Liver (tissue), 9 donors: ENCODE data around the gene MYO7A. TPM values are rescaled to one million over a fixed set of nuclear protein-coding genes. Genes with fewer than 3 reads are reported as not detected.

Experiments used
- DNase-seq: peaks from one replicate; pipeline ENCODE4 v3.0.0-alpha.2; 2017; ENCODE audit warnings: low spot score
- H3K27ac ChIP-seq, 2 donors: one replicate each; pipeline ENCODE4 v1.7.0; 2013; ENCODE audit warnings: inconsistent platforms in 2 of 2, low read length in 2 of 2, control low read depth in 1 of 2, low read depth in 1 of 2, mild to moderate bottlenecking in 1 of 2
- H3K27me3 ChIP-seq, 4 donors: one replicate each; pipeline versions ENCODE4 v1.6.1 to v1.7.0; 2013; ENCODE audit warnings: low read length in 3 of 4, inconsistent platforms in 1 of 4, mild to moderate bottlenecking in 1 of 4, moderate library complexity in 1 of 4; ENCODE audit not compliant: control insufficient read depth in 4 of 4, insufficient read depth in 4 of 4
- H3K36me3 ChIP-seq, 4 donors: one replicate each; pipeline versions ENCODE4 v1.6.1 to v1.7.0; 2013; ENCODE audit warnings: low read length in 3 of 4, mild to moderate bottlenecking in 3 of 4, low read depth in 1 of 4, moderate library complexity in 1 of 4; ENCODE audit not compliant: control insufficient read depth in 4 of 4, insufficient read depth in 3 of 4
- H3K4me1 ChIP-seq, 4 donors: one replicate each; pipeline versions ENCODE4 v1.6.1 to v1.7.0; 2013; ENCODE audit warnings: low read length in 3 of 4, mild to moderate bottlenecking in 3 of 4, moderate library complexity in 1 of 4; ENCODE audit not compliant: control insufficient read depth in 4 of 4, insufficient read depth in 4 of 4
- H3K4me3 ChIP-seq, 3 donors: one replicate each; pipeline versions ENCODE4 v1.6.1 to v1.7.0; 2013; ENCODE audit warnings: low read length in 3 of 3, control low read depth in 1 of 3, low read depth in 1 of 3, mild to moderate bottlenecking in 1 of 3
- H3K9ac ChIP-seq, 2 donors: one replicate each; pipeline ENCODE4 v1.7.0; 2013; ENCODE audit warnings: low read length in 2 of 2, mild to moderate bottlenecking in 2 of 2, moderate library complexity in 2 of 2, control low read depth in 1 of 2, low read depth in 1 of 2
- H3K9me3 ChIP-seq, 4 donors: one replicate each; pipeline versions ENCODE4 v1.6.1 to v1.7.0; 2013; ENCODE audit warnings: low read length in 3 of 4; ENCODE audit not compliant: control insufficient read depth in 4 of 4
- ATF3 ChIP-seq: IDR thresholded peaks from 2 replicates; pipeline ENCODE4 v1.6.1; 2016; ENCODE audit warnings: antibody characterized with exemption
- CTCF ChIP-seq: fragments of 150-350 bp; IDR thresholded peaks from 2 replicates; pipeline ENCODE4 v1.5.1; 2017; ENCODE audit warnings: improper control_type of control experiment, low read depth, low read length; ENCODE audit not compliant: missing input control
- EGR1 ChIP-seq, 2 donors: IDR thresholded peaks; 2 replicates each; pipeline ENCODE4 v1.6.1; 2016 to 2018; ENCODE audit warnings: antibody characterized with exemption in 2 of 2, low read depth in 2 of 2
- FOXA1 ChIP-seq: IDR thresholded peaks from 2 replicates; pipeline ENCODE4 v1.6.1; 2016; ENCODE audit warnings: antibody characterized with exemption
- FOXA2 ChIP-seq: IDR thresholded peaks from 2 replicates; pipeline ENCODE4 v1.6.1; 2016; ENCODE audit warnings: antibody characterized with exemption
- GABPA ChIP-seq, 2 donors: IDR thresholded peaks in 1 of 2; conservative IDR thresholded peaks in 1 of 2; 2 replicates each; pipeline ENCODE4 v1.6.1; 2016; ENCODE audit warnings: antibody characterized with exemption in 2 of 2, mild to moderate bottlenecking in 1 of 2, moderate library complexity in 1 of 2
- HNF4A ChIP-seq, 2 donors: conservative IDR thresholded peaks; 2 replicates each; pipeline ENCODE4 v1.6.1; 2016; ENCODE audit warnings: antibody characterized with exemption in 2 of 2, mild to moderate bottlenecking in 2 of 2
- HNF4G ChIP-seq: IDR thresholded peaks from 2 replicates; pipeline ENCODE4 v1.6.1; 2016; ENCODE audit warnings: antibody characterized with exemption
- JUND ChIP-seq, 2 donors: IDR thresholded peaks; 2 replicates each; pipeline ENCODE4 v1.6.1; 2016; ENCODE audit warnings: antibody characterized with exemption in 2 of 2
- MAX ChIP-seq: IDR thresholded peaks from 2 replicates; pipeline ENCODE4 v1.6.1; 2016; ENCODE audit warnings: antibody characterized with exemption
- NR2F2 ChIP-seq: IDR thresholded peaks from 2 replicates; pipeline ENCODE4 v1.6.1; 2016; ENCODE audit warnings: antibody characterized with exemption
- RAD21 ChIP-seq, 2 donors: IDR thresholded peaks; 2 replicates each; pipeline ENCODE4 v1.6.1; 2016; ENCODE audit warnings: antibody characterized with exemption in 2 of 2, mild to moderate bottlenecking in 2 of 2
- REST ChIP-seq: IDR thresholded peaks from 2 replicates; pipeline ENCODE4 v1.6.1; 2016; ENCODE audit warnings: antibody characterized with exemption, mild to moderate bottlenecking
- RXRA ChIP-seq, 2 donors: IDR thresholded peaks; 2 replicates each; pipeline ENCODE4 v1.6.1; 2017 to 2018; ENCODE audit warnings: antibody characterized with exemption in 2 of 2, mild to moderate bottlenecking in 1 of 2
- SP1 ChIP-seq: IDR thresholded peaks from 2 replicates; pipeline ENCODE4 v1.6.1; 2018; ENCODE audit warnings: antibody characterized with exemption, mild to moderate bottlenecking
- TAF1 ChIP-seq: conservative IDR thresholded peaks from 2 replicates; pipeline ENCODE4 v1.6.1; 2016; ENCODE audit warnings: antibody characterized with exemption, mild to moderate bottlenecking
- YY1 ChIP-seq: IDR thresholded peaks from 2 replicates; pipeline ENCODE4 v1.6.1; 2016; ENCODE audit warnings: antibody characterized with exemption, mild to moderate bottlenecking
- ZBTB33 ChIP-seq: IDR thresholded peaks from 2 replicates; pipeline ENCODE4 v1.6.1; 2016; ENCODE audit warnings: antibody characterized with exemption
- WGBS: extraction: QIAGEN DNeasy Blood & Tissue Kit; methylation state at CpG from one replicate; pipeline ENCODE4 v1.1.7; 2013; 5-methylcytosine and 5-hydroxymethylcytosine counted together
- polyA plus RNA-seq, 2 donors: library from polyadenylated mRNA; stranded (reverse) in 1 of 2; unstranded in 1 of 2; fragments of 200-250 nt in 1 of 2; fragments of >200 nt in 1 of 2; fragmentation: Nextera tagmentation in 1 of 2; extraction: Ambion mirVana in 1 of 2; gene quantifications; one replicate each; pipeline versions ENCODE4 v1.2.1 to v1.2.3, GENCODE V29; 2013 to 2015
- total RNA-seq, 2 donors: library from RNA; depleted of rRNA; stranded (reverse); fragments of >200 nt; gene quantifications; one replicate each; pipeline ENCODE4 v1.2.3, GENCODE V29; 2014
- donor health status: healthy.
- donor health status: healthy.
- donor health status: healthy.
- donor health status: healthy.
- donor health status: healthy.

MYO7A gene
- total and polyA plus RNA-seq, 4 donors: 7.3 to 33.6 (median 11.3) TPM

GRCh38 chr11:77104727-77105126 is 23.3 kb upstream of the MYO7A start:
- DNase-seq: no peak
- no peak overlapping the region for H3K9ac ChIP-seq

More at GRCh38 chr11:77104727-77105126, 23.3 kb upstream of the MYO7A start:
- no peak overlapping the region for H3K4me3 ChIP-seq
- H3K4me1 ChIP-seq: peaks cover 0 to 40% (median 20%) of the 10 kb centered on the region in 4 donors
- H3K27ac ChIP-seq: no peak overlapping the region
- no peaks in the 10 kb centered on the region for H3K9me3 ChIP-seq
- H3K27me3 ChIP-seq: no peaks in the 10 kb centered on the region
- TF ChIP-seq EGR1 (IDR thresholded peaks at IDR 0.05; ENCODE audit: low read depth in 2 of 2): no peak
- no peak for TF ChIP-seq GABPA (IDR thresholded peaks at IDR 0.05 in 1 of 2, conservative IDR thresholded peaks at IDR 0.05 in 1 of 2)
- no peak for TF ChIP-seq REST
- TF ChIP-seq FOXA1: no peak
- no peak for TF ChIP-seq HNF4G
- no peak for TF ChIP-seq FOXA2
- TF ChIP-seq RXRA (IDR thresholded peaks at IDR 0.05): no peak
- TF ChIP-seq RAD21 (IDR thresholded peaks at IDR 0.05): no peak
- no peak for TF ChIP-seq CTCF
- no peak for TF ChIP-seq HNF4A (conservative IDR thresholded peaks at IDR 0.05)
- no peak for TF ChIP-seq MAX
- TF ChIP-seq SP1: no peak
- TF ChIP-seq JUND (IDR thresholded peaks at IDR 0.05): no peak
- no peak for TF ChIP-seq TAF1
- no peak for TF ChIP-seq ZBTB33
- TF ChIP-seq NR2F2: no peak
- no peak for TF ChIP-seq YY1
- no peak for TF ChIP-seq ATF3
- H3K36me3 ChIP-seq: peaks cover 0 to 6% (median 4%) of the 10 kb centered on the region in 4 donors
- WGBS: 94% methylated on average over 8 of the region's 8 CpGs
